GM12875 (cell line): ENCODE results near the gene FBXL19.

Experiments
- H3K4me3 ChIP-seq: one replicate; pipeline ENCODE4 v1.5.1; 2011; ENCODE audit warnings: low read depth, low read length, control low read depth
- TF ChIP-seq, protein P1 (sequence below): IDR thresholded peaks from 2 replicates; pipeline ENCODE4 v1.5.1; 2011; ENCODE audit warnings: low read depth, mild to moderate bottlenecking, control low read depth, inconsistent platforms, low read length, moderate library complexity, borderline replicate concordance; ENCODE audit not compliant: insufficient read depth

FBXL19 gene, protein sequence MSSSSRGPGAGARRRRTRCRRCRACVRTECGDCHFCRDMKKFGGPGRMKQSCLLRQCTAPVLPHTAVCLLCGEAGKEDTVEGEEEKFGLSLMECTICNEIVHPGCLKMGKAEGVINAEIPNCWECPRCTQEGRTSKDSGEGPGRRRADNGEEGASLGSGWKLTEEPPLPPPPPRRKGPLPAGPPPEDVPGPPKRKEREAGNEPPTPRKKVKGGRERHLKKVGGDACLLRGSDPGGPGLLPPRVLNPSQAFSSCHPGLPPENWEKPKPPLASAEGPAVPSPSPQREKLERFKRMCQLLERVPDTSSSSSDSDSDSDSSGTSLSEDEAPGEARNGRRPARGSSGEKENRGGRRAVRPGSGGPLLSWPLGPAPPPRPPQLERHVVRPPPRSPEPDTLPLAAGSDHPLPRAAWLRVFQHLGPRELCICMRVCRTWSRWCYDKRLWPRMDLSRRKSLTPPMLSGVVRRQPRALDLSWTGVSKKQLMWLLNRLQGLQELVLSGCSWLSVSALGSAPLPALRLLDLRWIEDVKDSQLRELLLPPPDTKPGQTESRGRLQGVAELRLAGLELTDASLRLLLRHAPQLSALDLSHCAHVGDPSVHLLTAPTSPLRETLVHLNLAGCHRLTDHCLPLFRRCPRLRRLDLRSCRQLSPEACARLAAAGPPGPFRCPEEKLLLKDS

DNA sequence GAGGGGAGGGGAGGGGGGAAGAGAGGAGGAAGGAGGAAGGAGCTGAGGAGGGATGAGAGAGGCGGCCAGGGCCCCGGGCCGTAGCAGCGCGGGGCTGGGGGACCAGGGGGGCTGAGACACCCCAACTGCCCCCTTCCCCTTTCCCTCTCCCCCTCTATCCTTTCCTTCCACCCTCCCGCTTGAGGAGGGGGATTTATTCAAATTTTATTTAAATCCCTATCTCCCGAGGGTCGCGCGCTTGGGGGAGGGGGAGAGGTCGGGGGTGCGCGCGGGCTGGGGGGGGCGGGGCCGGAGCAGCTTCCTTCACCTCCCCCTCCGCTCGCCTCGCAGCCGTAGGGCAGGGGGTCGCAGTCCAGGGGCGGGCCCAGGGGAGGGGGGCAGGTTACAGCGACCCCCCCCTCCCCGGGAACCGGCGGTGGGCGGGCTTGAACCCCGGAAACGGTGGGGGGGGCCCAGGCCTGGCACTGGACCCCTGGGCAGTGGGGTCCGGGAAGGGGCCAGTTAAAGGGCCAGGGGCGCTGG lies at the start of gene FBXL19:
FBXL19 (plus strand) TSS at position 19 of the 522 bp plus-strand sequence. CDS start 2,183 bp downstream, outside the sequence.
- H3K4me3 ChIP-seq: peak within 1 kb of the TSS; percentile 64

DNA sequence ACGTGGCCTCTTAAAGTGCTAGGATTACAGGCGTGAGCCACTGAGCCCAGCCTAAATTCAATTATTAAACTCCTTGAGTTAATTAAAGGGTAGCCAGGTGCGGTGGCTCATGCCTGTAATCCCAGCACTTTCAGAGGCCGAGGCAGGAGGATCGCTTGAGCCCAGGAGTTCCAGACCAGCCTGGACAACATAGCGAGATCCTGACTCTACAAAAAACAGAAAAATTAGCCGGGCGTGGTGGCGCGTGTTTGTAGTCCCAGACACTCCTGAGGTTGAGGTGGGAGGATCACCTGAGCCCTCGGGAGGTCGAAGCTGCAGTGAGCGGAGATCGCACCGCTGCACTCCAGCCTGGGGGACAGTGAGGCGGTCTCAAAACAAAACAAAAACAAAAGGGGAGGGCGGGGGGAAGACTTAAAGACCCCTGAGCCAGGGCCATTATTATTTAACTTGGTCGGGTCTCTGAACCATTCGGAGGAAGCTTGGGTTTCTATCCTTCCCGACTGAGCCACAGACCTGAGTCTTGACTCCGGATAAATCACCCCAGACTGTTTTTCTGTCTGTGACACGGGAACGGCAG lies 49.0 kb upstream of the FBXL19 start:
- TF ChIP-seq, protein P1, sequence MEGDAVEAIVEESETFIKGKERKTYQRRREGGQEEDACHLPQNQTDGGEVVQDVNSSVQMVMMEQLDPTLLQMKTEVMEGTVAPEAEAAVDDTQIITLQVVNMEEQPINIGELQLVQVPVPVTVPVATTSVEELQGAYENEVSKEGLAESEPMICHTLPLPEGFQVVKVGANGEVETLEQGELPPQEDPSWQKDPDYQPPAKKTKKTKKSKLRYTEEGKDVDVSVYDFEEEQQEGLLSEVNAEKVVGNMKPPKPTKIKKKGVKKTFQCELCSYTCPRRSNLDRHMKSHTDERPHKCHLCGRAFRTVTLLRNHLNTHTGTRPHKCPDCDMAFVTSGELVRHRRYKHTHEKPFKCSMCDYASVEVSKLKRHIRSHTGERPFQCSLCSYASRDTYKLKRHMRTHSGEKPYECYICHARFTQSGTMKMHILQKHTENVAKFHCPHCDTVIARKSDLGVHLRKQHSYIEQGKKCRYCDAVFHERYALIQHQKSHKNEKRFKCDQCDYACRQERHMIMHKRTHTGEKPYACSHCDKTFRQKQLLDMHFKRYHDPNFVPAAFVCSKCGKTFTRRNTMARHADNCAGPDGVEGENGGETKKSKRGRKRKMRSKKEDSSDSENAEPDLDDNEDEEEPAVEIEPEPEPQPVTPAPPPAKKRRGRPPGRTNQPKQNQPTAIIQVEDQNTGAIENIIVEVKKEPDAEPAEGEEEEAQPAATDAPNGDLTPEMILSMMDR: no peak
- H3K4me3 ChIP-seq: peak overlapping the region; percentile 73

More for the DNA sequence above, at the start of gene FBXL19:
- TF ChIP-seq, protein P1: no peak

DNA sequence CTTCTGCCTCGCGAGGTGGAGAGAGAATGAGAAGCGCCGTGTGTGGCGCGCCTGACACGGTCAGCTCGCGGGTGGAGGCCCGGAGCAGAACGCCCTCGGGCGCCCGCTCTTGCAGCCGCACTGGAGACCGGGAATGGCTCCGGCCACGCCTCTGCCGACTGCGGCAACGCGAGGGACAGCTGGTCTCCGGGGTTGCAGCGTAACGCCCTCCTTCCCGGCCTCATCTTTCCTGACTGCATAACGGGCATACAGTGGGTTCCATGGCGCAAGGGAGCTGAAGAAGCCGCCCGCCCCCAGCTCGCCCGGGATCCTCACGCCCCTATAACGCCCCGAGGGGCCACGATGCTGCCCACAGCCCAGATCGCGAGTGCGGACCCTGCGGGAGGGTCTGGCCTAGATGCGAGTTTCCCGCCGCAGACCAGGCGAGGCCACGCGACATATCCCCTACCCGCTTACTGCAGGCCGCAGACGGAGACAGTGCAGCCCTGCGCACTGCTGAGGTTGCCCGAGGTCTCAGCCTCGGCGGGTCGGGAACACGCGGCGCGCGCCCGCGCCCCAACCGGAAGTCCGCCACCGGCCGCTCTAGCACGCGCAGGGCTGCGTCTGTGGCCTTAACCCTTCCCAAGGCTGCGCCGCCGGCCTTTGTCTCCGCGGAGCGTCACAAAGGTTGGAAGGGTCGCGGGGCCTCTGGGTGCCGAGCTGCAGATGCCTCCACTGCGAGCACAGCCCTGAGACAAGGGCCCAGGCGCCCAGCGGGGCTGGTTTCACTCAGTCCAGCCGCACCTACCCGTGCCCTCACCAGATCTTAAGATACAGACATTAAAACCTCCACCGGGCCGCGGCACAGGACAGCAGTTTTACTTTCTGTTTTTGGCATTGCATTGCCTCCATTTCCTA lies 48.3 kb upstream of the FBXL19 start:
- peak overlapping the region; percentile 73 for H3K4me3 ChIP-seq
- TF ChIP-seq, protein P1: no peak

DNA sequence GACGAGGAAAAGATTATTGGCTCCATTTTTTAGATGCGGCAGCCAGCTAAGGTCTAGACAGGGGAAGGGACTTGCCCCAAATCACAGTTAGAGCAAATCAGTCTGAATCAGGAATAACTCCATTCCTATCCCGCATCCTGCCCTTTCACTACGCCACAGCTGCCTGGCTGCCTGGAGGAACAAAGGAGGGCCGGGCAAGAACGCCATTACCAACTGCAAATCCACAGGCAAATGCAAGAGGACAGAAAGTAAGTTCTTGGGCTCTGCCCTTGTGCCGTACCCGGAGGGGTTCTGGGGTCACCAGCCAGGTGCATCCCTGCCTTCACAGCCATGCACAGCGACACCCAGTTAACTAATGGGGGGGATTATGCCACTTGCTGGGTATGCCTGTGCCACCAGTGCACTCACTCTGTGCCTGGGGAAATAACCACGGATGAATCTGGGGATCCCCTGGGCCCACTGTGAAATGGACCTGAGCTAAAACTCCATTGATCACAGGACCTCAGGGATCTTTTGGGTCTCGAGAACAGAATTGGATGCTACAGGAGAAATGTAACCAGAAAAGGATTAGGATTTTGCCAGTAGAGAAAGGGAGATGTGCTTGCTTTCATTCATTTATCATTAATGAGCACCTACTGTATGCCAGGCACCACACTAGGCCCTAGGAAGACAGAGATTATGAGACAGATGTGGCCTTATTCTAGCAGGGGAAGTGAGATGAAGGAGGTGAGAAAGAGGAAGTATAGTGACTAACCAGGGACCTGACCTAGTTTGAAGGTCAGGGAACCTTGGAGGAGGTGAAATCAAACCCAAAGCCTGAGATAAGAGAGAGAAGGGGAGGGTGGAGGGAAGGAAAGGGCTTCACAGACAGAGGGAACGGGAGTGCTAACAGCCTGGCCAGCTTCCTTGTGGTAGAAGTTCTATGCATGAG lies 47.2 kb upstream of the FBXL19 start:
- TF ChIP-seq, protein P1: no peak
- H3K4me3 ChIP-seq: peak overlapping the region; percentile 73

DNA sequence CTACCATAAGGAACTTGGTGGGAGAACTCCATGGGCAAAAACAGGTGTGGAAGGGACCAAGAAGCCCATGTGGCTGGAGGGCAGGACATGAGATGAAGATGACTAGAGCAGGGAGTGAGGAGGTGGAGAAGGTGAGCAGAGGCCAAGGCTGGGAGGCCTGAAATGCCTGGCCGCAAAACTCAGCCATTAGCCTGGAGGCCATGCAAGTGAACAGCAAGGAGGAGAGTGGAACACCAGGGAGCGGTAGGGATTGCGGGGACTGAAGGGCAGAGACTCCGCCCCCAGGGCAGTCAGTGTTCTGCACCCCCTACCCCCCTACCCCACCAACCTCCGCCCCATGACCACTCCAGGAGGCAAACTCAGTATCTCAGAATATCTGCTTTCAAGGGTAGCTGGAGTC lies 46.5 kb upstream of the FBXL19 start:
- H3K4me3 ChIP-seq: peak overlapping the region; percentile 73
- TF ChIP-seq, protein P1: no peak
